ENCODE measurements around the gene KIAA1671.

DNA sequence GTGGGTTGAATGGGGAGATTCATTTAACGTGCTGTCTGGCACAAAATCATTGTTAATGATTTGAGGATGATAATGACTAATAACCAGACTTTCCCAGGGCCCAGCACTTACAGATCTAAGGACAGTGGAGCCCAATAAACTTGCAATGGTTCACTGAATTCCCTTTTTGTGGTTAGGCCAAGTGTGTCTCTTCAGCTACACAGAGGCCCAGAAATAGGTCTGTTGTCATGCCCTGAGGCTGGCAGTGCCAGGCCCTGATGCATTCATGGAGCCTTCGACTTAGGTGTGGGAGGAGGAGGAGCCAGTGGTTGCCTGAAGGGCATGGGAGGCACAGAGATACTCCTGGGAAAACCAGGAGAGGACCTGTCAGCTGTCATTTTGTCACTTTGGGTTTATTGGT lies 56.1 kb downstream of the KIAA1671 start:
- TF ChIP-seq GATA2 (IDR thresholded peaks at IDR 0.05; ENCODE audit: low read depth, low read length) = no peak
- TF ChIP-seq GATA3 (IDR thresholded peaks at IDR 0.05; ENCODE audit: low read depth, low read length) = no peak
